Neural cell (in vitro differentiated cells): ENCODE data around the gene NPR2. TPM values are rescaled to one million over a fixed set of nuclear protein-coding genes. Genes with fewer than 3 reads are reported as not detected.

ENCODE experiments used
- H2AFZ ChIP-seq: fragments of 200-600, 300-800 bp; sonication (generic), shearing (Covaris generic); 2 replicates; pipeline ENCODE4 v1.6.0; 2014; ENCODE audit warnings: low read depth, mild to moderate bottlenecking, antibody characterized with exemption, low read length, moderate library complexity
- H3F3A ChIP-seq: fragments of 200-600 bp; shearing (Covaris generic); 2 replicates; pipeline ENCODE4 v1.6.1; 2016; ENCODE audit warnings: mild to moderate bottlenecking, moderate library complexity, mixed read lengths, antibody characterized with exemption, low read length; ENCODE audit not compliant: insufficient read depth, poor library complexity, severe bottlenecking
- H3K27ac ChIP-seq: fragments of 200-600, 300-800 bp; sonication (generic), shearing (Covaris generic); 2 replicates; pipeline ENCODE4 v1.5.1; 2014; ENCODE audit warnings: mild to moderate bottlenecking, low read length, moderate library complexity
- H3K27me3 ChIP-seq: fragments of 300-800, 200-600 bp; sonication (generic), shearing (Covaris generic); 2 replicates; pipeline ENCODE4 v1.6.0; 2014; ENCODE audit warnings: mild to moderate bottlenecking, low read depth, low read length, moderate library complexity; ENCODE audit not compliant: insufficient read depth
- H3K36me3 ChIP-seq: fragments of 300-800, 200-600 bp; sonication (generic), shearing (Covaris generic); 2 replicates; pipeline ENCODE4 v1.5.1; 2014; ENCODE audit warnings: mild to moderate bottlenecking, antibody characterized with exemption, low read length, moderate library complexity; ENCODE audit not compliant: insufficient read depth
- H3K4me2 ChIP-seq: fragments of 300-800, 200-600 bp; sonication (generic), shearing (Covaris generic); 2 replicates; pipeline ENCODE4 v1.6.0; 2014; ENCODE audit warnings: mild to moderate bottlenecking, low read length
- H3K4me3 ChIP-seq: fragments of 300-800, 200-600 bp; sonication (generic), shearing (Covaris generic); 2 replicates; pipeline ENCODE4 v1.5.1; 2014; ENCODE audit warnings: mild to moderate bottlenecking, low read length, moderate library complexity
- H3K79me2 ChIP-seq: fragments of 200-600 bp; shearing (Covaris generic); replicated peaks from 2 replicates; pipeline ENCODE4 v1.6.0; 2014; ENCODE audit warnings: mild to moderate bottlenecking, low read length, moderate library complexity; ENCODE audit not compliant: insufficient read depth
- H3K9ac ChIP-seq: fragments of 300-800, 200-600 bp; sonication (generic), shearing (Covaris generic); 2 replicates; pipeline ENCODE4 v1.6.1; 2016; ENCODE audit warnings: mild to moderate bottlenecking, low read length, mixed read lengths
- H3K9me2 ChIP-seq: fragments of 200-600 bp; shearing (Covaris generic); 2 replicates; pipeline ENCODE4 v1.6.1; 2016; ENCODE audit warnings: mild to moderate bottlenecking, low read length, mixed read lengths; ENCODE audit not compliant: insufficient read depth
- H3K9me3 ChIP-seq: fragments of 200-600, 300-800 bp; sonication (generic), shearing (Covaris generic); 2 replicates; pipeline ENCODE4 v1.6.1; 2016; ENCODE audit warnings: mild to moderate bottlenecking, mixed run types, low read length, moderate library complexity, mixed read lengths
- H4K20me1 ChIP-seq: fragments of 200-600 bp; shearing (Covaris generic); 2 replicates; pipeline ENCODE4 v1.6.1; 2016; ENCODE audit warnings: mild to moderate bottlenecking, mixed run types; ENCODE audit not compliant: insufficient read depth
- EP300 ChIP-seq: fragments of 450-650 bp; conservative IDR thresholded peaks from 2 replicates; pipeline ENCODE4 v1.6.1; 2014; ENCODE audit warnings: antibody characterized with exemption, mild to moderate bottlenecking, moderate library complexity; ENCODE audit not compliant: poor library complexity, severe bottlenecking
- EZH2 ChIP-seq: fragments of 200-600, 300-800 bp; shearing (Covaris generic), sonication (generic); IDR thresholded peaks from 2 replicates; pipeline ENCODE4 v1.6.1; 2014; ENCODE audit warnings: antibody characterized with exemption, low read length, borderline replicate concordance, mild to moderate bottlenecking; ENCODE audit not compliant: insufficient read depth, poor library complexity, severe bottlenecking
- MXI1 ChIP-seq: fragments of 450-650 bp; conservative IDR thresholded peaks from 2 replicates; pipeline ENCODE4 v1.6.1; 2014; ENCODE audit warnings: antibody characterized with exemption, mild to moderate bottlenecking; ENCODE audit not compliant: poor library complexity, severe bottlenecking
- POLR2AphosphoS5 ChIP-seq: IDR thresholded peaks from 2 replicates; pipeline ENCODE4 v1.6.1; 2012
- RAD21 ChIP-seq: fragments of 450-650 bp; conservative IDR thresholded peaks from 2 replicates; pipeline ENCODE4 v1.6.1; 2014; ENCODE audit warnings: antibody characterized with exemption, mild to moderate bottlenecking, moderate library complexity
- SMC3 ChIP-seq: fragments of 450-650 bp; conservative IDR thresholded peaks from 2 replicates; pipeline ENCODE4 v1.6.1; 2014; ENCODE audit warnings: antibody characterized with exemption, mild to moderate bottlenecking, moderate library complexity; ENCODE audit not compliant: poor library complexity
- TAF1 ChIP-seq: IDR thresholded peaks from 2 replicates; pipeline ENCODE4 v1.6.1; 2012; ENCODE audit warnings: low read depth
- polyA plus RNA-seq: library from polyadenylated mRNA; depleted of rRNA; stranded (reverse); fragments of >200 nt; gene quantifications from 2 replicates; pipeline ENCODE4 v1.2.3, GENCODE V29; 2014
- TF ChIP-seq, protein P1 (sequence below): fragments of 450-650 bp; IDR thresholded peaks from 2 replicates; pipeline ENCODE4 v1.5.1; 2014; ENCODE audit warnings: antibody characterized with exemption, mild to moderate bottlenecking, moderate library complexity; ENCODE audit not compliant: poor library complexity, severe bottlenecking
- TF ChIP-seq, protein P2 (sequence below): IDR thresholded peaks from 2 replicates; pipeline ENCODE4 v1.6.1; 2012; ENCODE audit warnings: borderline replicate concordance

Gene NPR2
- polyA plus RNA-seq, 1 donor from 2014 or later: 9.6 TPM

DNA sequence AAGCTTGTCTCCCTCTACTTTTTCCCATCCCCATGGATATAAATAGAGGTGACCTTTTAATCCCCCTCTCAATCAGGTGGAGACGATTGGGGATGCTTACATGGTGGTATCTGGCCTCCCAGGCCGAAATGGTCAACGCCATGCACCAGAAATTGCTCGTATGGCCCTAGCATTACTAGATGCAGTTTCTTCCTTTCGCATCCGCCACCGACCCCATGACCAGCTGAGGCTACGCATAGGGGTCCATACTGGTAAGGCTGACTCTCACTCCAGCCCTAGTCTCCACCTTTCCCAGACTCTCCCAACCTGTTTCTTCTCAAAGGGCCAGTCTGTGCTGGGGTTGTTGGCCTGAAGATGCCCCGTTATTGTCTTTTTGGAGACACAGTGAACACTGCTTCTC is 17.0 kb downstream of the NPR2 start:
- Histone ChIP-seq H3K79me2 (no peaks in the 10 kb centered on the region), H4K20me1 (no peaks in the 10 kb centered on the region), H3K4me2 (no peak overlapping the region), H3K9me2 (no peaks in the 10 kb centered on the region), H3K27ac (no peak overlapping the region), H2AFZ (no peak overlapping the region), H3K9me3 (no peaks in the 10 kb centered on the region), H3K36me3 (no peaks in the 10 kb centered on the region), H3K4me3 (no peak overlapping the region), H3F3A (peaks cover 3% of the 10 kb centered on the region), H3K9ac (no peak overlapping the region), H3K27me3 (no peaks in the 10 kb centered on the region)
- TF ChIP-seq SMC3 (no peak), TAF1 (no peak), RAD21 (no peak), POLR2AphosphoS5 (no peak), EP300 (no peak), EZH2 (no peak), MXI1 (no peak)
- TF ChIP-seq, protein P1, sequence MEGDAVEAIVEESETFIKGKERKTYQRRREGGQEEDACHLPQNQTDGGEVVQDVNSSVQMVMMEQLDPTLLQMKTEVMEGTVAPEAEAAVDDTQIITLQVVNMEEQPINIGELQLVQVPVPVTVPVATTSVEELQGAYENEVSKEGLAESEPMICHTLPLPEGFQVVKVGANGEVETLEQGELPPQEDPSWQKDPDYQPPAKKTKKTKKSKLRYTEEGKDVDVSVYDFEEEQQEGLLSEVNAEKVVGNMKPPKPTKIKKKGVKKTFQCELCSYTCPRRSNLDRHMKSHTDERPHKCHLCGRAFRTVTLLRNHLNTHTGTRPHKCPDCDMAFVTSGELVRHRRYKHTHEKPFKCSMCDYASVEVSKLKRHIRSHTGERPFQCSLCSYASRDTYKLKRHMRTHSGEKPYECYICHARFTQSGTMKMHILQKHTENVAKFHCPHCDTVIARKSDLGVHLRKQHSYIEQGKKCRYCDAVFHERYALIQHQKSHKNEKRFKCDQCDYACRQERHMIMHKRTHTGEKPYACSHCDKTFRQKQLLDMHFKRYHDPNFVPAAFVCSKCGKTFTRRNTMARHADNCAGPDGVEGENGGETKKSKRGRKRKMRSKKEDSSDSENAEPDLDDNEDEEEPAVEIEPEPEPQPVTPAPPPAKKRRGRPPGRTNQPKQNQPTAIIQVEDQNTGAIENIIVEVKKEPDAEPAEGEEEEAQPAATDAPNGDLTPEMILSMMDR: no peak
- TF ChIP-seq, protein P2, sequence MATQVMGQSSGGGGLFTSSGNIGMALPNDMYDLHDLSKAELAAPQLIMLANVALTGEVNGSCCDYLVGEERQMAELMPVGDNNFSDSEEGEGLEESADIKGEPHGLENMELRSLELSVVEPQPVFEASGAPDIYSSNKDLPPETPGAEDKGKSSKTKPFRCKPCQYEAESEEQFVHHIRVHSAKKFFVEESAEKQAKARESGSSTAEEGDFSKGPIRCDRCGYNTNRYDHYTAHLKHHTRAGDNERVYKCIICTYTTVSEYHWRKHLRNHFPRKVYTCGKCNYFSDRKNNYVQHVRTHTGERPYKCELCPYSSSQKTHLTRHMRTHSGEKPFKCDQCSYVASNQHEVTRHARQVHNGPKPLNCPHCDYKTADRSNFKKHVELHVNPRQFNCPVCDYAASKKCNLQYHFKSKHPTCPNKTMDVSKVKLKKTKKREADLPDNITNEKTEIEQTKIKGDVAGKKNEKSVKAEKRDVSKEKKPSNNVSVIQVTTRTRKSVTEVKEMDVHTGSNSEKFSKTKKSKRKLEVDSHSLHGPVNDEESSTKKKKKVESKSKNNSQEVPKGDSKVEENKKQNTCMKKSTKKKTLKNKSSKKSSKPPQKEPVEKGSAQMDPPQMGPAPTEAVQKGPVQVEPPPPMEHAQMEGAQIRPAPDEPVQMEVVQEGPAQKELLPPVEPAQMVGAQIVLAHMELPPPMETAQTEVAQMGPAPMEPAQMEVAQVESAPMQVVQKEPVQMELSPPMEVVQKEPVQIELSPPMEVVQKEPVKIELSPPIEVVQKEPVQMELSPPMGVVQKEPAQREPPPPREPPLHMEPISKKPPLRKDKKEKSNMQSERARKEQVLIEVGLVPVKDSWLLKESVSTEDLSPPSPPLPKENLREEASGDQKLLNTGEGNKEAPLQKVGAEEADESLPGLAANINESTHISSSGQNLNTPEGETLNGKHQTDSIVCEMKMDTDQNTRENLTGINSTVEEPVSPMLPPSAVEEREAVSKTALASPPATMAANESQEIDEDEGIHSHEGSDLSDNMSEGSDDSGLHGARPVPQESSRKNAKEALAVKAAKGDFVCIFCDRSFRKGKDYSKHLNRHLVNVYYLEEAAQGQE: no peak

DNA sequence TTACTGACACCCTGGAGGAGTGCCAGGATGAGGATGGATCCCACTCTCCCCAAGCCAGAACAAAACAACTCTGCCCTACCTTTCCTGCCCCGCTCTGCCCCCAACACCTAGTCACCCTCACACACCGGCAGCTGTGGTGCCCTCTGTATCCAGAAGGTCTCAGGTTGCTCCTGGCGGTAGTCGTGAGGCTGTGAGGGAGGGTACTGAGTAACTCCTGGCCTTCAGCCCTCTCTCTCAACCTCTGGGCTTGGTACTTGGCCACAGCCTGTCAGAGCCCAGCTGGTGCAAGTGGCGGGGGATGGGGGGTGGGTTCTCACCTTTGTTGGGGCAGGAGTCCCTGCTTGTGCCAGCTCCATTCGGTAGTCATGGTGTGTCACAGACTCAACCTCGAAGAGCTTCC is 18.7 kb downstream of the NPR2 start:
- Histone ChIP-seq H2AFZ (no peak overlapping the region), H3K27ac (no peak overlapping the region), H3K9ac (no peak overlapping the region), H3F3A (peaks cover 5% of the 10 kb centered on the region), H3K9me3 (no peaks in the 10 kb centered on the region), H3K4me3 (no peak overlapping the region), H3K9me2 (no peaks in the 10 kb centered on the region), H3K36me3 (no peaks in the 10 kb centered on the region), H3K4me2 (no peak overlapping the region), H3K79me2 (no peaks in the 10 kb centered on the region), H3K27me3 (no peaks in the 10 kb centered on the region), H4K20me1 (no peaks in the 10 kb centered on the region)
- no peak for TF ChIP-seq EP300
- no peak for TF ChIP-seq TAF1
- TF ChIP-seq RAD21: no peak
- TF ChIP-seq POLR2AphosphoS5: no peak
- TF ChIP-seq, protein P2: no peak
- TF ChIP-seq SMC3: no peak
- TF ChIP-seq EZH2: no peak
- TF ChIP-seq, protein P1: no peak
- no peak for TF ChIP-seq MXI1
